Hepatocyte (in vitro differentiated cells): ENCODE measurements around the gene SEMA4B.

ENCODE experiments used
- EZH2 ChIP-seq: fragments of 200-600 bp; sonication (generic); IDR thresholded peaks from 2 replicates; pipeline ENCODE4 v1.6.1; 2016; ENCODE audit warnings: antibody characterized with exemption, mild to moderate bottlenecking, borderline replicate concordance
- TF ChIP-seq, protein P1 (sequence below): fragments of 200-600 bp; sonication (generic); IDR thresholded peaks from 2 replicates; pipeline ENCODE4 v1.5.1; 2016; ENCODE audit warnings: antibody characterized with exemption, mild to moderate bottlenecking; ENCODE audit not compliant: poor library complexity

- TF ChIP-seq, protein P1, sequence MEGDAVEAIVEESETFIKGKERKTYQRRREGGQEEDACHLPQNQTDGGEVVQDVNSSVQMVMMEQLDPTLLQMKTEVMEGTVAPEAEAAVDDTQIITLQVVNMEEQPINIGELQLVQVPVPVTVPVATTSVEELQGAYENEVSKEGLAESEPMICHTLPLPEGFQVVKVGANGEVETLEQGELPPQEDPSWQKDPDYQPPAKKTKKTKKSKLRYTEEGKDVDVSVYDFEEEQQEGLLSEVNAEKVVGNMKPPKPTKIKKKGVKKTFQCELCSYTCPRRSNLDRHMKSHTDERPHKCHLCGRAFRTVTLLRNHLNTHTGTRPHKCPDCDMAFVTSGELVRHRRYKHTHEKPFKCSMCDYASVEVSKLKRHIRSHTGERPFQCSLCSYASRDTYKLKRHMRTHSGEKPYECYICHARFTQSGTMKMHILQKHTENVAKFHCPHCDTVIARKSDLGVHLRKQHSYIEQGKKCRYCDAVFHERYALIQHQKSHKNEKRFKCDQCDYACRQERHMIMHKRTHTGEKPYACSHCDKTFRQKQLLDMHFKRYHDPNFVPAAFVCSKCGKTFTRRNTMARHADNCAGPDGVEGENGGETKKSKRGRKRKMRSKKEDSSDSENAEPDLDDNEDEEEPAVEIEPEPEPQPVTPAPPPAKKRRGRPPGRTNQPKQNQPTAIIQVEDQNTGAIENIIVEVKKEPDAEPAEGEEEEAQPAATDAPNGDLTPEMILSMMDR = no peak
- TF ChIP-seq EZH2 = no peak
Observed at GRCh38 chr15:90222547-90222946, 21.4 kb downstream of the SEMA4B start.
